HEK293T (cell line): Measurements from ENCODE around the gene ANAPC1.
"Not testable (repeated sequence)": the region's sequence is repeated elsewhere in the genome, so short reads cannot be mapped to it uniquely, and the experiment has no call there.

ENCODE experiments used
- CTCF ChIA-PET: fragments of 350-600 bp; formaldehyde crosslinking; extraction: SDS; loops from one replicate; lab custom pipeline; 2021; ENCODE audit warnings: antibody characterized with exemption, inconsistent platforms; lab: Yijun Ruan, JAX
- POLR2A ChIA-PET: fragments of 350-600 bp; formaldehyde crosslinking; extraction: SDS; loops from one replicate; lab custom pipeline; 2020; ENCODE audit warnings: antibody characterized with exemption, inconsistent platforms; lab: Yijun Ruan, JAX
- DNase-seq: peaks from one replicate; pipeline ENCODE4 v3.0.0; 2012; ENCODE audit warnings: mixed read lengths; ENCODE audit errors: extremely low spot score

The ANAPC1 gene

GRCh38 chr2:111764151-111764550, 119.8 kb downstream of the ANAPC1 start:
- POLR2A ChIA-PET, DNase-seq, CTCF ChIA-PET: not testable (repeated sequence)

DNA sequence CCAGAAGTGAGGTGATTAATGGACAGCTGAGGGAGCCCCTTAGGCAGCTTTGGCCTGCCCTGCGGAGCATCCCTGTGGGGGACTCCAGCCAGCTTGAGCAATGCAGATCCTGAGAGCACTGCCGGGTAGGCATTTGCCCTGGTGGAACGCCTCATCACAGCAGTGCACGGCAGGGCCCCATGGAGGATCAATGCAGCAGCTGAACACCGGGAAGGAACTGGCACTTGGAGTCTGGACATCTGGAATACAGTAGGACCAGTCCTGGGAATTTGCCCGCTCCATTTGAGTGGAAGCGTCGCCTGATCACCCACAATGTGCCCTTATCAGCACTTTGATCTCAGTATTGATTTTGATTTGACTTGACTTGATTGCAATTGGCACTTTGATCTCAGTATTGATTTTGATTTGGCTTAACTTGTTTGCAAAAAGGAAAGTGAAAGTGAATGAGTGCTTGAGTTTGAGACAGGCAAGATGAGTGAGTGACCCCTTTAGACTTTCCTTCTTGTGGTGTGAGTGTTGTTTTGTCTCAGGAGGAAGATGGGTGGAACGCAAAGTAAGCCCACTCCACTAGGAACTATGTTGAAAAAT, 123.2 kb downstream of the ANAPC1 start:
- POLR2A ChIA-PET, CTCF ChIA-PET, DNase-seq: not testable (repeated sequence)

DNA sequence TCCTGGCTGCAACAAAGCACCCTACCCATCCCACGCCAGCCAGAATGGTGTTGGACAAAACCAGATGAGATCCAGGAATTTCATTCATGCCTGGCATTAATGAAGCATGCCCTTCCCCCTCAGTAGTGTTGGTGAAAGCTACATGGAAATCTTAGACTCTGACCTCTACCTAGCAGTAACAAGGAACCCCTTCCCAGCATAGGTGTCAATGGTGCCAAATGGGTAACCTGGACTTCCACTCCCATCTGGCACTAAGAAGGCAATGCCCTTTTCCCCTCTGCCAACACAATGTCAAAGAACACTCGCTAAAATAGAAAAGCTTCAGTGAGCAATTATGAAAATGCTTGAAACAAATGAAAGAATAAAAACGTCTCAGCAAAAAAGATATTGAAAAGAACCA, 131.5 kb downstream of the ANAPC1 start:
- POLR2A ChIA-PET, DNase-seq, CTCF ChIA-PET: not testable (repeated sequence)

- CTCF ChIA-PET, POLR2A ChIA-PET, DNase-seq: not testable (repeated sequence)
These were observed 133.4 kb downstream of the ANAPC1 start for GRCh38 chr2:111750641-111751040.

DNA sequence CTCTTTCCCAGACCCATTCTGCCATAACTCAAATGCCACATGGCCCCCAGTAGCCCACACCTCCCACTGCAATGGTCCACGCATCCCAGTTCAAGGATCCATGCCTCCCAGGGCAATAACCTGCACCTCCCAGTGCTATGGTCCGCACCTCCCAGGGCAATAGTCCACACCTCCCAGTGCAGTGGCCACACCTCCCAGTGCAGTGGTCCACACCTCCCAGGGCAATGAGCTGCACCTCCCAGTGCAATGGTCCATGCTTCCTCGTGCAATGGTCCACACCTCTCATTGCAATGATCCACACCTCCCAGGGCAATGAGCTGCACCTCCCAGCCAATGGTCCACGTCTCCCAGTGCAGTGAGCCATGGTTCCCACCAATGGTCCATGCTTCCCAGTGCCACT, 135.6 kb downstream of the ANAPC1 start:
- DNase-seq, POLR2A ChIA-PET, CTCF ChIA-PET: not testable (repeated sequence)

DNA sequence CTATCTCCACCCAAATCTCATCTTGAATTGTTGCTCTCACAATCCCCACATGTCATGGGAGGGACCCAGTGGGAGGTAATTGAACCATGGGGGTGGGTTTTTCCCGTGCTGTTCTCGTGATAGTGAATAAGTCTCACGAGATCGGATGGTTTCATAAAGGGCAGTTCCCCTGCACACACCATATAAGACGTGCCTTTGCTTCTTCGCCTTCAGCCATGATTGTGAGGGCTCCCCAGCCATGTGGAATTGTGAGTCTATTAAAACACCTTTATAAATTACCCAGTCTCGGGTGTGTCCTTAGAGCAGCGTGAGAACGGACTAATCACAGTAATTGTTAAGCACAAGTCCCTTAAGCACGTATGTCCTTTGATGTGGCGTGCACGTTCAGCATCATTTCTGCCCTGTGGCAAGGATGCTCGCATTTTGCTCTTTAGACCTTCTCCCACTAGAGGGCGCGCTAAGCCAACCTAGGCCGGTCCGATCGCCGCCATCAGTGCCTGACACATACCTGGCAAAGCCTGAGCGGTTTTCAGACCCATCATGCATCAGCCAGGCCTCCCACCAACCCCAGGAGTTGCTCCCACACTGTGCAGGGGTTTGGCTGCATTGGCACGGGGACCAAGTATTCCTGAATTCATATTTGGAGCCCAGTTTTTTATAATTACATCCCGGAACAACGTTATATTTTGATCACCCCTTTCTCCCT, 136.4 kb downstream of the ANAPC1 start:
- POLR2A ChIA-PET, CTCF ChIA-PET: not testable (repeated sequence)

DNA sequence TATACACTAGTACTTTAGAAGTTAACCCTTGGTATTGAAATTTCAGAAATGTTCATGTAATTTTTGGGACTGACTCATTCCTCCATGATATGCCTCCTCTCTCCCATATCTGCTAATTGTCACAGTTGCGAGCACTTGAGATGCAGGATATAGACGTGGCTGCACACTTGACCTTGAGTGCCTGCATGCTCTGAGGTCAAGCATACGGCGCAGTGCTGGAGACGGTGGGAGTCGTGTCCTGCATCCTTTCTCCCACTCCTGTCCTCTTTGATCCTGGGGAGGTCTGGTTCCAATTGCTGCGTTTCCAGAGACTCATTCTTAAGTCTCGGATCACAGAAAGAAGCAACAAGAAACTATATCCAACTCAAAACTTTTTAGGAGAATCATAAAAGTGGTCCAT, 139.2 kb downstream of the ANAPC1 start:
- CTCF ChIA-PET, DNase-seq, POLR2A ChIA-PET: not testable (repeated sequence)

More for the DNA sequence above, 136.4 kb downstream of the ANAPC1 start:
- not testable (repeated sequence) for DNase-seq

GRCh38 chr2:111741517-111741916, 142.5 kb downstream of the ANAPC1 start:
- CTCF ChIA-PET, POLR2A ChIA-PET: not testable (repeated sequence)

GRCh38 chr2:111735838-111736721, 147.9 kb downstream of the ANAPC1 start:
- POLR2A ChIA-PET, CTCF ChIA-PET, DNase-seq: not testable (repeated sequence)

More at GRCh38 chr2:111741517-111741916, 142.5 kb downstream of the ANAPC1 start:
- DNase-seq = not testable (repeated sequence)

GRCh38 chr2:111735420-111735819, 148.6 kb downstream of the ANAPC1 start:
- POLR2A ChIA-PET, DNase-seq, CTCF ChIA-PET: not testable (repeated sequence)

- POLR2A ChIA-PET, CTCF ChIA-PET, DNase-seq: not testable (repeated sequence)
These were observed 154.1 kb downstream of the ANAPC1 start for GRCh38 chr2:111729812-111730458.

GRCh38 chr2:111727611-111728110, 156.3 kb downstream of the ANAPC1 start:
- POLR2A ChIA-PET, CTCF ChIA-PET, DNase-seq: not testable (repeated sequence)

- POLR2A ChIA-PET, CTCF ChIA-PET, DNase-seq: not testable (repeated sequence)
These were observed 158.3 kb downstream of the ANAPC1 start for GRCh38 chr2:111725742-111726141.

DNA sequence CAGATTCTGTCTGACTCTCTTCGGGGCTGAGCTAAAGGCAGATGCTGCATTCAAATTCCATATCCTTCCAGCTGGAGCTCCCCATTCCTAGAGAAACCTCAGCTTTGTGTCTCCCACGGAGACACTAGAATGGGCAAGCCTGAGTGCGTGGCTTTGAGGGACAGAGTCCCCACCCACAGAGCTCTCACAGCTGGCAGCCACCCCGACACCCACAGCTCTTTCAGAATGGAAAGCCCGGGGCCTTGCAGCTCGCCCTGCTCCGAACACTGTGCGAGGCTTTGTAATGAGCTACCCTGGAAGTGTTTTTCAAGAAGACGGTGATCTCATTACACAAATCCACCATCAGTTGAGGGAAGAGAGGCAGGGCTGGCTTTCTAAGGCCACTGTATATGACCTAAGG, 164.4 kb downstream of the ANAPC1 start:
- DNase-seq, POLR2A ChIA-PET, CTCF ChIA-PET: not testable (repeated sequence)
